Uterus (tissue), 4 donors: ENCODE measurements around the gene LCT. TPM values are rescaled to one million over a fixed set of nuclear protein-coding genes. Genes with fewer than 3 reads are reported as not detected.

Source experiments
- DNase-seq, 2 donors: peaks; one replicate each; pipeline ENCODE4 v3.0.0-alpha.2; 2019 to 2020
- H3K27ac ChIP-seq, 2 donors: fragments of 200-600 bp; sonication (generic); 1 replicate in 1 of 2; 2 replicates in 1 of 2; pipeline ENCODE4 v1.5.1; 2016 to 2018
- H3K27me3 ChIP-seq, 2 donors: fragments of 200-600 bp; sonication (generic); one replicate each; pipeline ENCODE4 v1.5.1; 2018 to 2019; ENCODE audit warnings: control low read depth in 1 of 2
- H3K36me3 ChIP-seq, 2 donors: fragments of 200-600 bp; sonication (generic); one replicate each; pipeline ENCODE4 v1.5.1; 2019; ENCODE audit warnings: control low read depth in 1 of 2
- H3K4me1 ChIP-seq, 2 donors: fragments of 200-600 bp; sonication (generic); one replicate each; pipeline ENCODE4 v1.5.1; 2018 to 2019; ENCODE audit warnings: control low read depth in 1 of 2
- H3K4me3 ChIP-seq, 2 donors: fragments of 200-600 bp; sonication (generic); 1 replicate in 1 of 2; 2 replicates in 1 of 2; pipeline ENCODE4 v1.5.1; 2018 to 2019; ENCODE audit warnings: mild to moderate bottlenecking in 1 of 2
- H3K9me3 ChIP-seq, 2 donors: fragments of 200-600 bp; sonication (generic); one replicate each; pipeline ENCODE4 v1.5.1; 2019; ENCODE audit warnings: control low read depth in 1 of 2
- CTCF ChIP-seq, 4 experiments: fragments of 200-600 bp in 2 of 4; fragments of 450-650 bp in 2 of 4; sonication (generic) in 2 of 4; IDR thresholded peaks; one replicate each; pipeline ENCODE4 v1.5.1; 2016 to 2019; ENCODE audit warnings: antibody characterized with exemption in 4 of 4, mild to moderate bottlenecking in 2 of 4, moderate library complexity in 1 of 4
- POLR2A ChIP-seq, 2 donors: fragments of 450-650 bp; IDR thresholded peaks; one replicate each; pipeline ENCODE4 v1.6.1; 2016; ENCODE audit warnings: antibody characterized with exemption in 2 of 2, mild to moderate bottlenecking in 1 of 2, moderate library complexity in 1 of 2
- intact Hi-C: fragments of 100-400 bp; cut with DNase I; formaldehyde crosslinking; loops from one replicate; pipeline ENCODE4 v1.15.1; 2023; ENCODE audit warnings: low total_unique reads
- total RNA-seq, 4 donors: library from RNA; depleted of rRNA in 3 of 4; stranded (reverse); fragments of >200 nt in 3 of 4; gene quantifications; one replicate each; pipeline versions ENCODE4 v1.1.0 to v1.2.4, GENCODE V29; 2014 to 2023
- donor health status: DM: yes; HTN: yes; CAD: no.

The LCT gene
- total RNA-seq, 4 donors from 2014 or later, result 0.07 TPM; not detected in 3

GRCh38 chr2:135803278-135803677, 33.7 kb downstream of the LCT start:
- intact Hi-C loops, result no loop called here
- no peak for TF ChIP-seq CTCF (IDR thresholded peaks at IDR 0.05)
- no peak for TF ChIP-seq POLR2A (IDR thresholded peaks at IDR 0.05)
- H3K27ac ChIP-seq, result no peak overlapping the region

GRCh38 chr2:135802350-135802749, 34.6 kb downstream of the LCT start:
- DNase-seq, result no peak
- intact Hi-C loops, result no loop called here
- Histone ChIP-seq H3K4me3 (no peak overlapping the region), H3K36me3 (no peaks in the 10 kb centered on the region), H3K4me1 (no peaks in the 10 kb centered on the region), H3K27me3 (no peaks in the 10 kb centered on the region), H3K27ac (no peak overlapping the region), H3K9me3 (no peaks in the 10 kb centered on the region)
- TF ChIP-seq CTCF (IDR thresholded peaks at IDR 0.05) (no peak), POLR2A (IDR thresholded peaks at IDR 0.05) (no peak)

More at GRCh38 chr2:135803278-135803677, 33.7 kb downstream of the LCT start:
- Histone ChIP-seq H3K4me3 (no peak overlapping the region), H3K27me3 (no peaks in the 10 kb centered on the region), H3K36me3 (no peaks in the 10 kb centered on the region), H3K4me1 (no peaks in the 10 kb centered on the region), H3K9me3 (no peaks in the 10 kb centered on the region)
- no peak for DNase-seq

DNA sequence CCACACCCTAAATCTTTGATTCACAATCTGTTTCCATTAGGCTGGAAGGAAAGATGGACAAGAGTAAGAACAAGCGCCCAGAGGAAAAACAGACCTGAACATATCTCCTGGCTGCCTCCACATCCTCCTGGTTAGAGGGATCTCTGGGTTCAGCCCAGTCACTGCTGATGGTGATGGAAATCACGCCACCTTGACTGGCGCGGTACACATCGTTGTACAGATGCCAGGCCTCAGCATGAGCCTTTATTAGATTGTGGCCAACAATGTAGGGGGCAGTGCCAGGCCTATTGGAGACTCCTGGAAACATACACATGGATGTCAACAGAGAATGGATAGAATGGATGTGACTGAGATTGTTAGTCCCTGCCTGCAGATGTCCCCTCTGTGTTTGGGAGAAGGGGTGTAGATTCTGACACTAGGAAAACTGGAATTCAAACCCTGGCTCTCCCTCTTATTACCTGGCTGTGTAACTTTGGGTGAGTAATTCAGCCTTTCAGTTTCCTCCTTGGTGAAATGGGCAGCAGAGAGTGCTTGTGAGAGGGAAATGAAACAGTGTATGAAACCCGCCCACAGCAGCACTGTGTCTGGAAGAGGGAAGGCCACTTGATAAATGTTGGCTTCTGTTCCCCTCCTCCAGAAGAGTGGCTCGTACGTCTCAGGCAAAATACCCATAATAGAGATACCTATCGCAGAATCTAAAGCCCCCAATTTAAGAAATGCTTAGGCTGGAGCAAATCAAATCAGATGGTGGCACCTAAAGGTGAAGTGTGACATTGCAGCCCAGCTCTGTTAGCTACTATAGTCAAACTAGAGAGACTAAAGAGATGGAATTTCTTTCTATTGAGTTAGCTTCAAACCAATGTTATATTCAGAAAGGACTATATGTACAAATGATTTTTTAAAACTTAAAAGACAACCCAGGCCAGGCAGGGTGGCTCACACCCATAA, 36.2 kb downstream of the LCT start:
- TF ChIP-seq POLR2A (IDR thresholded peaks at IDR 0.05) (no peak), CTCF (IDR thresholded peaks at IDR 0.05) (no peak)
- H3K9me3 ChIP-seq, result no peaks in the 10 kb centered on the region
- no peaks in the 10 kb centered on the region for H3K4me1 ChIP-seq
- no peak overlapping the region for H3K27ac ChIP-seq
- no peak overlapping the region for H3K4me3 ChIP-seq
- H3K27me3 ChIP-seq, result no peaks in the 10 kb centered on the region
- H3K36me3 ChIP-seq, result no peaks in the 10 kb centered on the region
- intact Hi-C loops, result no loop called here
- no peak for DNase-seq

DNA sequence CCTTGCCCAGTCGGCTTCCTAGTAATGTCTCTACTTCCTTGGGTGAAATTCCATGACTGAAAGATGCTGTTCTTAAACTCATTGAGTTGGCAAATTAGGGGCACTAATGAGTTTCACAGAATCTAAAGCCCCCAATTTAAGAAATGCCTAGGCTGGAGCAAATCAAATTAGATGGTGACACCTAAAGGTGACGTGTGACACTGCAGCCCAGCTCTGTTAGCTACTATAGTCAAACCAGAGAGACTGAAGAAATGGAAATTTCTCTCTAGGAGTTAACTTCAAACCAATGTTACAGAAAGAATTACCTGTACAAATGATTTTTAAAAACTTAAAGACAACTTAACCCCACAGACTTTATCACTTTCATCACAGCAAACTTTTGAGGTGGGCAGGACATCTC, 37.2 kb downstream of the LCT start:
- H3K36me3 ChIP-seq, result no peaks in the 10 kb centered on the region
- no peaks in the 10 kb centered on the region for H3K9me3 ChIP-seq
- H3K27me3 ChIP-seq, result no peaks in the 10 kb centered on the region
- H3K4me3 ChIP-seq, result no peak overlapping the region
- TF ChIP-seq POLR2A (IDR thresholded peaks at IDR 0.05), result no peak
- TF ChIP-seq CTCF (IDR thresholded peaks at IDR 0.05), result no peak
- H3K27ac ChIP-seq, result no peak overlapping the region
- H3K4me1 ChIP-seq, result no peaks in the 10 kb centered on the region
- intact Hi-C loops, result no loop called here
- DNase-seq, result no peak

DNA sequence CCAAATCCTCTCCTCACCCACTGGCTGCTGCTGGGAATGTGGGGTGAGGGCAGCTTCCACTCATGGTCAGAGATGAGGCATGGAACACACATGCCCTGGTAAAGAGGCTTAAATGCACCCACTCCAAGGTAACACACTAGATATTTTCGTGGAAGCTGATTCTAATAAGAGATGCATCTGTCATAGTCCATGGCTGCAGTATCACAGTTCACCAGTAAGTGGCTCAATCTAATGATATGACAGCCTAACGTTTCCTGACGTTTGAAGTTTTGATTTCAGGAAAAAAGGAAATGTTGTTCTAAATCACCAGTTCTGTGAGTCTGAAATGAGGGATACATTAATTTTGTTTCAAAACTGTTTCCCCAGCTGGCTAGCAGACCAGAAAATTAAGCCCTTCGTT, 38.2 kb downstream of the LCT start:
- intact Hi-C loops, result no loop called here
- Histone ChIP-seq H3K36me3 (no peaks in the 10 kb centered on the region), H3K27ac (no peak overlapping the region), H3K4me1 (no peaks in the 10 kb centered on the region), H3K27me3 (no peaks in the 10 kb centered on the region), H3K9me3 (no peaks in the 10 kb centered on the region), H3K4me3 (no peak overlapping the region)
- no peak for DNase-seq
- no peak for TF ChIP-seq CTCF (IDR thresholded peaks at IDR 0.05)
- TF ChIP-seq POLR2A (IDR thresholded peaks at IDR 0.05), result no peak
